ENCODE results near the gene NCF2.

NCF2 gene

DNA sequence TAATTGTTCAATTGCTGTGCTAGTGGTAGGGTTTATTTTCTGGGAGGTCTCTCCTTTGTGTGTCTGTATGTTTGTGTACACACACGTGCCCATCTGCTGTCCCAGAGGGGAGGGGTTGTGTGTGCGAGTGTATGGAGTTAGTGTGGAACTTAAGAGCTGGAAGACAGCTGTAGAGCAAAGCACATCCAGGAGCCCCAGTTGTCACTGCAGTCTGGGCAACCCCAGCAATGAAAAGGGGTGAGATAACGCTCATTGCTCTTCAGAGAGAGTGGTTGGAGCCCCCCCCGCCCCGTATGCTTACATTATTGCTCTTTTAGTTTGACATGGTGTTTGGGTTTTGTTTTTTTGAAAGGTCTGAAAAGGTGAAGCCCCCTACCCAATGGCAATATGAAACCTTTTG lies 36.9 kb downstream of the NCF2 start:
- in situ Hi-C loops (cut with HindIII; ENCODE audit: low sequenced_read_pairs), result no loop called here

DNA sequence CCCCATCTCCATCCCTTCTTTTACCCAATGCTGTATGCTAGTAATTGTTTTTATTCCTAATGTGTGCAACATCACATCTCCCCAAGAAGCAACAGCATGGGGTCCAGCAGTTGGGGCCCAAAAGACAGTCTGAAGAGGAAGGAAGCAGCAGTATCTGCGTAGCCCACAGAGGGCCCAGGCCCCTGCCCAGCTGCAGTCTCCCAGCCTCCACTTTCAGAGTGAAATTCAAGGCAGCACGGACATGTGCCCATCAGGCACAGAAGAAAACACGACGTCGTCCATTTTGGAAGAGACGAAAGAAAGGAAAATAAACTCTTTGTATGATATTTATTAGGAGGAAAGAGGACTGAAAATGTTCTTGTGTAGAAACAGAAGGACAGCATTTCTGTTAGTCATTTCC lies 37.4 kb downstream of the NCF2 start:
- in situ Hi-C loops (cut with HindIII; ENCODE audit: low sequenced_read_pairs), result no loop called here

DNA sequence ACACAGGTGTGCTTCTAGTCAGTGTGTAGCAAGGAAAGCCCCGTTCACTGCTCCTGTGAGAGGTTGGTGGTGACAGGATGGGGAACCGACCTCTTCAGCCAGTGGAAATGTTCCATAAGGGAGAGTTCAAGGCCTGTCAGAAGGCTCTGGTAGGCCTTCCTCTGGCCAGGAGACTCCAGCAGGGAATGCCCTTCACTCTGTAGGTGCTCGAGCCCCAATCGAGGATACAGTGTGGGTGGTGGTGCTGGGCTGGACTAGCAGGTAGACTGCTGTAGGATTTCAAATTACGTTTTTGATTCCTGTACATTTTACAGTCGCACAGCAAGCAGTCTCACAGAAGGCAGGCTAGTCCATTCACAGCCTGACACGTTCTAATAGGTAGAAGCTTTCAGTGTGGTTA lies 37.8 kb downstream of the NCF2 start:
- in situ Hi-C loops (cut with HindIII; ENCODE audit: low sequenced_read_pairs), result no loop called here

DNA sequence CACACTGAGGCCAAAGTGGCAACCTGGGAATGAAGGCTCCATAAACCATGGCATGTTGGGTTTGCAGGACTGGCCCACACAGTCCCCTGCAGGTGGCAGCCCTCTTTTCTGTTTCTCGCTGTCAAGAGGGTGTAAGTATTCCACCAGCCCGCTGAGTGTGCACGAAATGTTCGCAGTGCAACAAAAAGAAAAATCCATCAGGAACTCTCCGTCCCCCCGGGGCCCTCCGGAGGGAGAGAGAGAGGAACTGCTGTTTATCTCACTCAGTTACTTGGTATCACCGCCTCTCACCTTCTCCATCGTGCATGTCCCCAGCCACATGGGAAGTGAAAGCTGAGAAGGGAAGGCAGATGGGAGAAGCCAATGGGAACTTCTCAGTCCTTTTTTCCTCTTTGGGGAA lies 38.3 kb downstream of the NCF2 start:
- in situ Hi-C loops (cut with HindIII; ENCODE audit: low sequenced_read_pairs), result no loop called here

DNA sequence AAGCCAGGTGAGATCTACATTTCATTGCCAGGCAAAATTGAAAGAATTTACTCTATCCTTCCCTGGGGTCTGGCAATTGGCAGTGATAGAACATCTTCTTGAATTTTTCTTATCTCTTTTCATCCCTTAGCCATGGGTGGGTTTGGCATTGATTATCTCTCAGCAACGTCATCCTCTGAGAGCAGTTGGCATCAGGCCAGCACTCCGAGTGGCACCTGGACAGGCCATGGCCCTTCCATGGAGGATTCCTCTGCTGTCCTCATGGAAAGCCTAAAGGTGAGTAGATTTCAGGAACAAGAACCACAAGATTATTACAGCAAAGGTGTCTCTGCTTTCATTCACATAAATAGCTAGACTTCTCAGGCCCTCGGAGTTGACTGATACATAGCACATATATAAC lies 39.3 kb downstream of the NCF2 start:
- in situ Hi-C loops (cut with HindIII; ENCODE audit: low sequenced_read_pairs), result no loop called here

DNA sequence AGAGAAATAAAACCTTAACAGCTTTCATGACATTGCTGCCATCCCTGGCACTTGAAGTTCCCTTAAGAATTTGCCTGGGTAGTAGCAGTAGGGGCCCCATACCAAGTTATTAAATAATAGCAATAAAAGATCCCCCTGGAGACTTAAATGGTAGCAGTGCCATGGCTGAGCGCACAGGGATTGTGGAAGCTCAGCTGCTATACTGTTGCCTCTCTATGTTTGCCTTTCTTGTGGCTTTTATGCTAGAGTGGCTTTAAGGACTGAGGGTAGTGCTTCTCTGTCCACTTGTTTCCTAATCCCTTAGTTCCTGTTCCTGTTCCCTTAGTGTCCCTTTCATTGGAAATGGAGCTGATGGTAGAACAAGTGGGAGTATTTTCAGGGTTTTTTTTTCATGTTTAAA lies 42.1 kb downstream of the NCF2 start:
- in situ Hi-C loops (cut with HindIII; ENCODE audit: low sequenced_read_pairs), result no loop called here

DNA sequence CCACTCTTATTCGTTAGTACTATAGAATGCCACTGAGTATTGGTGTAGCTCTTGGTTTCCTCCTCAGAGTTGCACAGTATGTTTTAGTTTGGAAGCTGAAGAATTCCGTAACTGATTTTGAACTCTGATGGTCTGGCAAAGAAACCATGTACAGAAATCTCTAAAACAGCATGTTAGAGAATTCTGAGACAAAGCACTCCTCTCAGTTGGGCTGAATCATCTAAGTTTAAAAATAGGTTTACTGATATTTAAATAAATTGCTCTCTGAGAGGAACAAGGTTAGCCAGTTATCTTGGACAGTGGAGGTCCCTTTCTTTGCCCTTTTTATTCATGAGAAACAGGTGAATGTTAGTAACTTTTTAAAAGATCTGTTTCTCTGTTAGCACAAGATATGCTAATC lies 43.8 kb downstream of the NCF2 start:
- in situ Hi-C loops (cut with HindIII; ENCODE audit: low sequenced_read_pairs), result no loop called here

DNA sequence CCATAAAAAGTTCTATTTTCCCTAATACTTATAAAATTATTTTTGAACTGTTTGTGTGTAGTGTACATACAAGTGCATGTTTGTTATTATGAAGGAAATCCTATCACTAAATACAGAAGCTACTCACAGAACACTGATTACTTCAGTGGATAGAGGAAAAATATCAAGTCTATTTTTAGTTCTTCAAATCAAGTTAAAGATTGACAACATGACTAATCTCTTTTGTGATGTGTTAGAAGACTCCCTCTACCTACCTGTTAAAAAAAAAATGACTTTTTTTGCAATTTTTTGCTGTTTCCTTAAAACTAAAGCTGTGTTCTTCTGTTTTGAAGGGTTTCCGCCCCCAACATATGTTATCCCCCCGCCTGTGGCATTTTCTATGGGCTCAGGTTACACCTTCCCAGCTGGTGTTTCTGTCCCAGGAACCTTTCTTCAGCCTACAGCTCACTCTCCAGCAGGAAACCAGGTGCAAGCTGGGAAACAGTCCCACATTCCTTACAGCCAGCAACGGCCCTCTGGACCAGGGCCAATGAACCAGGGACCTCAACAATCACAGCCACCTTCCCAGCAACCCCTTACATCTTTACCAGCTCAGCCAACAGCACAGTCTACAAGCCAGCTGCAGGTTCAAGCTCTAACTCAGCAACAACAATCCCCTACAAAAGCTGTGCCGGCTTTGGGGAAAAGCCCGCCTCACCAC lies 45.5 kb downstream of the NCF2 start:
- in situ Hi-C loops (cut with HindIII; ENCODE audit: low sequenced_read_pairs), result no loop called here

DNA sequence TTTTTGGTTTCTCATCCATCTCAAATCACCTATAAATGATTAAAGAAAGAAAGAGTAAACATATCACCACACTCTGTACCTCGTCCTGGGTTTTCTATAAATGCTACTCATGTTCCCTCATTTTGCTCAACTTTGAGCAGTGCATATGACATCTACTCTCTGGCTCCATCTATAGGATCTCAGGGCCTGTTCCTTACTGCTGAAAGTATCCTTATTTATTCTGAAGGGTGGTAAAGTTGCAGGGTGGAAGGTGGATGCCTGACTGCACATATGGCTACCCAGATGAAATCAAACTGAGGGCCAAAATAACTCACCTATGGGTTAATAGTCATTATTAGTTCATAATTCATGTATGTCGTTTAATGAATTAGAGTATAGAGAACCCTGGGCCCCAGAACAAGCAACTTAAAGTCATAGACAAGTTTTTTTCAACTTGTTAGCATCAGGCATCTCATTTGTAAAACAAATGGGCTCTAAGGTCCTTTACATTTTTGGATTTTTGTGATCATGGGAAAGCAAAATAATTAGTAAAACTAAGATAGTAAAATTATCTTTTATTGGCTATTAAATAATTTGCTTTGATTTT lies 46.5 kb downstream of the NCF2 start:
- in situ Hi-C loops (cut with HindIII; ENCODE audit: low sequenced_read_pairs), result no loop called here

DNA sequence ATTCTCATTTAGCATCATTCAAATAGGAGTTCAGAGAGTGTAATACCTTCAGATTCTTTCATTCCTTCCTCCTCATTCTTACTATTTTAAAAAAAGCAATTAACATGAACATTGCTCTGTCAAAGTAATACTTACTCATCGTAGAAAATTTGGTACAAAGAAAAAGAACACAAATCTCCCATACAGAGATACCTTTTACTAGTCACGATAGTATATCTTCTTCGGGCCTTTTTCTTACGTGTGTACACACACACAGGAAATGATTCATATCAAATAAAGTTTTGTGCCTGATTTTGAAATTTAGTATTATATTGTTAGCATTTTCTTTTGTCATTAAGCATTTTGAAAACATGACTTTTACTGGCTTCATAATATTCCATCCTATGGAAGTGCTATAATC lies 52.9 kb downstream of the NCF2 start:
- in situ Hi-C loops (cut with HindIII; ENCODE audit: low sequenced_read_pairs), result no loop called here

DNA sequence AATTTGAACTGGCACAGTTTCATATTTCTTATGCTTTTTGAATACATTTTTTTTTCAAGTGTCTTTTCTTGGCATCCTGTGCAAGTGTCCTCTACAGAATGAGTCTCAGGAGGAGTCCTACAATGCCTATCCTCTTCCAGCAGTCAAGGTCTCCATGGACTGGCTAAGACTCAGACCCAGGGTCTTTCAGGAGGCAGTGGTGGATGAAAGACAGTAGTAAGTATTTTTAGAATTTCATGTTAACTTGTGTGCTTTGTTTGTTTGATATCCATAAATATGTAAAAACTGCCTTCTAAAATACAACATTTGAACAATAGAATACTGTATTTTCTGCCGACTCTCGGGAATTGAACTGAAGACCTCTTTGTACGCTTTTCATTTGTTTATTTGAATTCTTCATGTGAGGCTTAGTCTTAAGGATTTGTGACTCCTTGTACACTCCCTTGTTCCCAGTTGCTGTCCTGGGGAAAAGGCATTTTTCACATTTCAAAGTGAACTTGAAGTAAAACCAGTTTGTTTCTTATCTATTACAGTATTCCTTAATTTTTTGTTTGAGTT lies 56.6 kb downstream of the NCF2 start:
- in situ Hi-C loops (cut with HindIII; ENCODE audit: low sequenced_read_pairs), result no loop called here

DNA sequence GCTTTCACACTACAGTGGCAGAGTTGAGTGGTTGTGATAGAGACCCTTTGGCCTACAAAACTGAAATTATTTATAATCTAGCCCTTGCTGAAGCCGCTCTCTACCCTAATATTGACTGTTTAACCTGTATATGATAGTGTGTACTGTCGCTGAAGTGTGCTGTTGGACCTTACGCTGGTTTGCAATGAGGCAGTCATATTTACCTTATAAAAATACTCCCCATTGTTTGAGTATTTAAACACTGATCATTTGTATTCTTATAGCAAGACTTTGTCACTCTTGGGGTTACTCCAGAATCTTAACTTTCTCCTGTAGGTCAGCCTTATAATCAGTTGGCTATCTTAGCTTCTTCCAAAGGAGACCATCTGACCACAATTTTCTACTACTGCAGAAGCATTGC lies 61.7 kb downstream of the NCF2 start:
- in situ Hi-C loops (cut with HindIII; ENCODE audit: low sequenced_read_pairs), result no loop called here

DNA sequence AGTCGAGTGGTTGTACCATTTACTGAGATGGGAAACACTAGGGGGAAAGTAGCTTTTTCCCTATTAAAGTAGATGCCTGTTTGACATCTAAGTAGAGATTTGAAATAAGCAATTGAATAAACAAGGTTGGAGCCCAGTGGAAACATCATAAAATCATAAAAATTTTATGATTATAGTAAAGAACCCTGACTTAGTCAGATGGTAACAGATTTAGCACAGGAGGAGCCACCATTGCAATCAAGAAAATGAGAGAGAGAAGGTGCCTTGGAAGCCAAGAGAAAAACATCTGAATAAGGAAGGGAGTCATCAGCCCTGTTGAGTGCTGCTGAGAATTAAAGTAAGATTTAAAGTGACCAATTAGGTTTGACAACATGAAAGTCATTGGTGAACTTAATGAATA lies 68.2 kb downstream of the NCF2 start:
- in situ Hi-C loops (cut with HindIII; ENCODE audit: low sequenced_read_pairs), result no loop called here

DNA sequence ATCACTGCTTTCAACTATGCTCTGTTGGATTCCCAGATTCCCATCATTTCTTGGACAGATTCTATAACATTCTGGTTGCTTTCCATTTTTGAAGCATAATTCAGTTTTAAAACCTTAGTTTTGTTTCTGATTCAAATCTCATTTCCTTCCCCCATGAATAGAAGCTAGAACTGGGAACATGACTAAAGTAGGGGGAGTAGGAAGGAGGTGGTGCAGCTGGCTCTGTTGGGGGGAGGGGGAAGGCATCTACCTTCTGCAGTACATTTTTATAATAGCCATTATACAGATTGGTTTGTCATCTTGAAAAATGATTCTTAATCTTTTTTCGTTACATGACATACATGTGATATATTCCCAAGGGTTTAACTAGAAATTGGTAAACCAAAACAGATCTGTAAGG lies 69.9 kb downstream of the NCF2 start:
- in situ Hi-C loops (cut with HindIII; ENCODE audit: low sequenced_read_pairs), result no loop called here

DNA sequence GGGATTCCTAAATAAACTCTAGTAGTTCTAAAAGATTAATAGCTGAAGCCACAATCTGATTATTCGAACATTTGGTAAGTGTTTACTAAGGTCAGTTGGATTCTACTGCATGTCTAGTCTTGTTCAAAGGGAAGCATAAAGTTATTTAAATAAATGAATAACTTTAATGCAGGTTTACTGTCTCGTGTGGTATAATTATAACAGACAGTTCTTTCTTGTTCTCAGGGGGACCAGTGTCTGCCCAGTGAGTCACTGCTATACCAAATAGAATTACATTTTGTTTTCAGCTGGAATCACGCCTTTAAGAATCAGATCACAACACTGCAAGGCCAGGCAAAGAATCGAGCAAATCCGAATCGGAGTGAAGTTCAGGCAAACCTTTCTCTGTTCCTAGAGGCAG lies 72.9 kb downstream of the NCF2 start:
- in situ Hi-C loops (cut with HindIII; ENCODE audit: low sequenced_read_pairs), result no loop called here

DNA sequence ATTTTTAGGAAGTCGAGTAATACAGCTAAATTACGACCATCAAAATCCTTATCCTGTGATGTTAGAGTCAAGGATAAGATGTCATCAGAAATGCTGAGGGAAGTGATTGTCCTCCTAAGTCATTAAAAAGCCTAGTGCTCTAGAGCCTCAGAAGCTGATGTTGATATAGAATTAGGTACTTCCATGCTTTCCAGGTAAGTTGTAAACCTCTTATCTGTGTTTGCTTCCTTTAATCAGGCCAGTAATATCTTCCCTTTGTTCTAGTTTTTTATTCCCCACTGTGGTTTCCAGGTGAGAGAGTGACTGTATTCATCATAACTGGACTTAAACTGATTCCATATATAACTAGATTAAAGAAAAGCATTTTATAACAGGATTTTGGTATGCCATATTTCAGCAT lies 73.5 kb downstream of the NCF2 start:
- in situ Hi-C loops (cut with HindIII; ENCODE audit: low sequenced_read_pairs), result no loop called here

DNA sequence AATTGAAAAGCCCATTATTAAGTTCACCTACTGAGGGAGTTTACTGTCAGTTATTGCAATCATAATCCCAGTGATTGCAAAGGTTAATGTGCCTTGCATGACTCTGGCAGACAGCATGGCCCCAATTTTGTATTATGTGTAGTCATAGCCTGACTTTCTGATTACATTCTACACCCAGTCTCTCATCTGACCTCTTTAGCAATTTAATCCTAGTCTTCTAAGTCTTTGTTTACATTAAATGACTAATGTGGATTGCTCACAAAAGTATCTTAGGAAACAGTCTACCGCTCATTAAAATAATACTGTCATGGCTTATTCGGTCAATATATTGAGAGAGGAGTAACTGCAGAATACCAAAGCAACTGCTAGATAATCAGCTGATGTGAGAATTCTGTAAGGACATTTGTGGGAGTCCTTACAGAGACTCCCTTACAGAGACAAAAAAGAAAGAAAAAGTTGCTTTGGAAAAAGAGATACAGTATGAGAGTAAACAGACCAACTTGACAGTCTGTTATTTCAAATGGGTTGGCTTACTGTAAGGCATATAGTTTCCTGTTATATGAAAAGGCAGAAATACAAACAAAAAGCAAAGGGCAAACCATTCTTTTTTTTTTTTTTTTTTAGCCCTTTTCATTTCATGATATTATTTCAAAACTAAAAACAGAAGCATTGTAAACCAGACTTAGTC lies 75.1 kb downstream of the NCF2 start:
- in situ Hi-C loops (cut with HindIII; ENCODE audit: low sequenced_read_pairs), result no loop called here

DNA sequence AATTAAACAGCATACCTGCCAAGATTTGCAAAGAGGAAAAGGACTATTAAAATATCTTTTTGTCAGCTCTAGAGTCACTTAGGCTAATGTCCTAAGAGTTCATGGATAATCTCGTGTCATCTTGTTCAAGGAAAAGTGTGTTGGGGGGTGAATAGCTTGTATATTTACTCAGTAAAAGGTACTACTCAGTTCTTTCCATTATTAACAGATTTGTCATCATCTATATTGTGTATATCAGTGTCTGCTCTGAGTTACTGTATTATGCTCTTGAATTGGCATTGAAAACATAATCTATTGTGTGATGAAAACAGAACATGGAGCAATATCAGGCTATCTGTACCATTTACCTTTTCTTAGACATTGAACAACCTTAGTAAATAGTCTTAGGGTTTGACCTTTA lies 76.0 kb downstream of the NCF2 start:
- in situ Hi-C loops (cut with HindIII; ENCODE audit: low sequenced_read_pairs), result no loop called here

DNA sequence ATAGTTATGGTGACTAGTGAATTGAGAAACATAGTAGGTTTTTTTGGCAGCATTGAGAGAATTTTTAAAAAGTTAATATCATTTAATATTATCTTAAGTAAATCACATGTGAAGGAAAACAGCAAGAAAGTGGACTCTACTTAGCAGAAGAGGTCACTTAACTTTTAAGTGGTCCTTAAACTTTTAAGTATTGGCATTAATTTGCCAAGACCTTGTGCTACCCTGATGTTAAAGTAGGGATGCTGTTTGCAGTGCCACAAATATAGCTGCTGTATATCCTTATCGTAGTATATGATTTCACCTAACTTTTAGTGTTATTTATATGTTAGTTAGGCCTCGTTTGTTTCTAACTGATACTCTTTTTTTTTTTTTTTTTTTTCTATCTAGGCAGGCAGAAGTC lies 77.8 kb downstream of the NCF2 start:
- in situ Hi-C loops (cut with HindIII; ENCODE audit: low sequenced_read_pairs), result no loop called here

DNA sequence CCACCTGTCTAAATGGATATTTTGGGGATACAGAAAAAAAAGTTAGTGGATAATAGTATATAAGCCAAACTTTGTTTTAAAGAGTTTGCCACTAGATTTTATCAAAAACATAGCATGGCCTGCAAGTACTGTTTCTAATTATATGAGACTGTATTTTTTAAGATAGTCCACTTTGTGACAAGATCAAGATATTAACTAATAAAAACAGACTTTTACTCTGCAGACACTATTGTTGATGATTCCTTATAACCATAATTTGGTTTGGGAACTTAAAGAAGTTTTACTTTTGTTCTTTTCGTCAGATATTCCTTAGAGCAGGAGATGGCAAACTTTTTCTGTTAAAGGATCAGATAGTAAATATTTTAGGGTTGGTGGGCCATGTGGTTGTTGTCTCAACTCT lies 81.6 kb downstream of the NCF2 start:
- in situ Hi-C loops (cut with HindIII; ENCODE audit: low sequenced_read_pairs), result no loop called here

DNA sequence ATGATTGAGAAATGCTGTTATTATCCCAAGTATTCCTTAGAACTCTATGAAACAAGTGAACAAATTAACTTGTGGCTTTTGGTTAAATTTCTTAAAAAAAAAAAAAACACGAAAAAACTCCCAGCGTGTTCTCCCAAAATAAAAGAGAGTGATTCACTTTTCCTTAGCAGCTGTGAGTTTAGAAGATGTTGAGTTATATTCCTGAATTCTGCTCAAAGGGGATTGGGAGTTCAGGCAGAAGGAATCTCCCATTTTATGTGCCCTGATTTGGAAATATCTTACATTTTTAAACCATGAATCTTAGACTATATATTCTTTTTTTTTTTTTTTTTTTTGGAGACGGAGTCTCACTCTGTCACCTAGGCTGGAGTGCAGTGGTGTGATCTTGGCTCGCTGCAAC lies 83.7 kb downstream of the NCF2 start:
- in situ Hi-C loops (cut with HindIII; ENCODE audit: low sequenced_read_pairs), result no loop called here
